AG10803 (cell line): ENCODE data around the gene FGFR2.

ENCODE experiments used
- DNase-seq: peaks from one replicate; pipeline ENCODE4 v3.0.0; 2010; ENCODE audit warnings: low read depth
- H3K4me3 ChIP-seq: 2 replicates; pipeline ENCODE4 v1.5.1; 2011; ENCODE audit warnings: mild to moderate bottlenecking, low read length, control low read depth
- TF ChIP-seq, protein P1 (sequence below): conservative IDR thresholded peaks from 2 replicates; pipeline ENCODE4 v1.5.1; 2011; ENCODE audit warnings: mild to moderate bottlenecking, low read length, control low read depth, inconsistent platforms

FGFR2 gene

DNA sequence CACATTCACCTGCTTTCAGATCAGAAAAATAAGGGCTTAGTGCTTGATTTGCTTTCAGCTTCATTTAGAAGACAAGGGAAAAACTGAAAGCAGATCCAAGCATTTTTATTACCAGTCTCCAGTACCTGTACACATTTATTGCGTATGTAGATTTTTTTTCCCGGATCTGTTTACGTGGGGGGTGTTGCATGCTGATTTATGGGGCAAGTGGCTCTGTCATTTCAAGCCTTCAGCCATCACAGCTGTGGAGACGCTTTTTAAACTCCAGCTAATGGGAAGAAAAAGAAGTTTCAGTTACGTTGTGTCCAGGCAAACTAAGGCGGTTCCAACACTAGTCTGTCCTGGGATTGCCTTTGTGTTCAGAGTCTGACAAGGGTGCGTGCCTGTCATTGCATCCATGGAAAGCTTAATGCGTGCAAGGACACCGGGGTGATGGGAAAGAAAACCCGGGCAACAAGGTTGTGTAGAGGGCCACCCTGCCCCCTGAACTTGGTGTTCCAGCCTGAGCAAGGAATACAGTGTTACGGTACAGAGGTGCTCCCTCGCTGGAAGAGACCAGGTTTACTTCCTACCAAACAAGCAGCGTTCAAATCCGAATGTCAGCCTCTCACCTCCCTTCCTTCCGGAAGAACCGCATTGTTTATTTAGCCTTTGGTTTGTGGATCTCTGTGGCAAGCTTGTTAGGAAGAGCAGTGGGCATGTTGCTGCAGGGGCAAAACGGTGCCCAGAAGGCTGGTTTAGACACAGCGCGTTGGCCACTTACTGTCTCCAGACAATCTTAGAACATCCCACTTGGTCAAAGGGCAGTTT, 128.2 kb downstream of the FGFR2 start:
- TF ChIP-seq, protein P1, sequence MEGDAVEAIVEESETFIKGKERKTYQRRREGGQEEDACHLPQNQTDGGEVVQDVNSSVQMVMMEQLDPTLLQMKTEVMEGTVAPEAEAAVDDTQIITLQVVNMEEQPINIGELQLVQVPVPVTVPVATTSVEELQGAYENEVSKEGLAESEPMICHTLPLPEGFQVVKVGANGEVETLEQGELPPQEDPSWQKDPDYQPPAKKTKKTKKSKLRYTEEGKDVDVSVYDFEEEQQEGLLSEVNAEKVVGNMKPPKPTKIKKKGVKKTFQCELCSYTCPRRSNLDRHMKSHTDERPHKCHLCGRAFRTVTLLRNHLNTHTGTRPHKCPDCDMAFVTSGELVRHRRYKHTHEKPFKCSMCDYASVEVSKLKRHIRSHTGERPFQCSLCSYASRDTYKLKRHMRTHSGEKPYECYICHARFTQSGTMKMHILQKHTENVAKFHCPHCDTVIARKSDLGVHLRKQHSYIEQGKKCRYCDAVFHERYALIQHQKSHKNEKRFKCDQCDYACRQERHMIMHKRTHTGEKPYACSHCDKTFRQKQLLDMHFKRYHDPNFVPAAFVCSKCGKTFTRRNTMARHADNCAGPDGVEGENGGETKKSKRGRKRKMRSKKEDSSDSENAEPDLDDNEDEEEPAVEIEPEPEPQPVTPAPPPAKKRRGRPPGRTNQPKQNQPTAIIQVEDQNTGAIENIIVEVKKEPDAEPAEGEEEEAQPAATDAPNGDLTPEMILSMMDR = no peak
- no peak for DNase-seq
- H3K4me3 ChIP-seq = no peak overlapping the region

GRCh38 chr10:121468726-121469125, 129.5 kb downstream of the FGFR2 start:
- TF ChIP-seq, protein P1 = no peak
- no peak overlapping the region for H3K4me3 ChIP-seq

DNA sequence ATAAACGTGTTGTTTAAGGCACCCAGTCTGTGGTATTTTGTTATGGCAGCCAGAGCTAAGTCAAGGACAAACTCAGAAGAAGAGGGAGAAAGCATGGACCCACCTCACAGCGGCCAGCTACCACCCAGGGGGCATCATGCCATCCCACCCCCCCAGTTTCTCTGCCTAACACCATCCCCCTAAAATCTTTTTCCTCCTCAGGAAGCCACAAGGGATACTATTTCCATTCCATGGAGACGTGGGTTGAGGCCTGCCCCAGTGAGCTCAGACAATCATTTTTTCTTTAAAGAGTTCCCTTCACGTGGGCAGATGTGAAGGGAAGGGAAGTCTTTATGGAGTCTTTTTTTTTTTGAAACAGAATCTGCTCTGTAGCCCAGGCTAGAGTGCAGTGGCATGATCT, 131.8 kb downstream of the FGFR2 start:
- TF ChIP-seq, protein P1 = no peak
- no peak overlapping the region for H3K4me3 ChIP-seq
- no peak for DNase-seq

More at GRCh38 chr10:121468726-121469125, 129.5 kb downstream of the FGFR2 start:
- no peak for DNase-seq

DNA sequence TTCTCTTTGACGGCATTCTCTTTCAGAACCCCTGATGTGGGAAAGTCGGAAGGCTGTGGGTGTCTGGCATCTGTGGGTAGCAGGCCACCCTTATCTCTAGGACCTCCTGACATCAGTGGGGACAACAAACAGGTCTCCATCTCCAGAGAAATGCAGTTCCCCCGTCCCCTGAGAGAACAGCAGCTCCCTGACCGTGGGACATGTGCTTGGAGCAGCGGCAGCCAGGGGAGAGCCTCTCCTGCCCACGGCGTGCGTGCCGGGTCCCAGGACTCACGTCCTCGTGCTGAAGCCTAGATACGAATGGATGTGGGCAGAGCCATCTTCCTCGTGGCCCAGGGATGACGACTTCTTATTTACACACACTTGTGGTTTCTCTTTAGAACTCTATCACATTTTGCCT, 133.0 kb downstream of the FGFR2 start:
- H3K4me3 ChIP-seq = no peak overlapping the region
- no peak for DNase-seq
- TF ChIP-seq, protein P1 = no peak

- H3K4me3 ChIP-seq = no peak overlapping the region
- TF ChIP-seq, protein P1 = no peak
- DNase-seq = no peak
These were observed 133.7 kb downstream of the FGFR2 start for GRCh38 chr10:121464517-121464916.

DNA sequence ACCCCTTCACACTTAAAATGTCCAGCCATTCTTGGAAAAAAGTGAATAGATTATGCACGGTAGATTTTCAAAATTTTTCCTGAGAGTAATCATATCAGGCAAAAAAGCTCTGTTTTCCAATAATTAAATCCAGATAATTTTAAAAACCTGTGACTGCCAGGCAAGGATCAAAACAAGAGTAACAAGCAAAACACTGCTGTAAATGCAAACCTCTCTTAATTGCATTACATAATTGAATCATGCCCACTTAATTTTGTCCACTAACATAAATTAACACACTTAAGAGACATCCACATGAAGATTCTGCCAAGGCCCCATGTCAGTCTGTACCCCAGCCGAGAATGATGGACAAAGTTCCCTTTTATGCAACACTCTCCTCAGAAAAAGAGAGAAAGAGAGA, 135.3 kb downstream of the FGFR2 start:
- no peak for DNase-seq
- TF ChIP-seq, protein P1 = no peak

GRCh38 chr10:121462281-121462680, 136.0 kb downstream of the FGFR2 start:
- TF ChIP-seq, protein P1 = no peak
- no peak for DNase-seq
- no peak overlapping the region for H3K4me3 ChIP-seq

More for the DNA sequence above, 135.3 kb downstream of the FGFR2 start:
- H3K4me3 ChIP-seq = no peak overlapping the region
